PFSK-1 (cell line): ENCODE data around the gene LEFTY1. TPM values are rescaled to one million over a fixed set of nuclear protein-coding genes. Genes with fewer than 3 reads are reported as not detected.

Source experiments
- FOXP2 ChIP-seq: optimal IDR thresholded peaks from 2 replicates; pipeline ENCODE3; 2011; ENCODE audit warnings: borderline replicate concordance, control low read depth, inconsistent platforms; ENCODE audit not compliant: insufficient read depth; ENCODE audit errors: extremely low read length, extremely low read depth
- POLR2AphosphoS5 ChIP-seq: IDR thresholded peaks from 2 replicates; pipeline ENCODE4 v1.6.1; 2012; ENCODE audit warnings: low read depth, mild to moderate bottlenecking, control low read depth, low read length, moderate library complexity
- REST ChIP-seq, 2 experiments: IDR thresholded peaks; 2 replicates each; pipeline versions ENCODE4 v1.6.1 to v1.8.0; 2011 to 2012; ENCODE audit warnings: low read depth in 2 of 2, low read length in 2 of 2, control low read depth in 1 of 2, inconsistent platforms in 1 of 2, mild to moderate bottlenecking in 1 of 2, moderate library complexity in 1 of 2; ENCODE audit not compliant: insufficient read depth in 1 of 2
- SIN3A ChIP-seq: IDR thresholded peaks from 2 replicates; pipeline ENCODE4 v1.6.1; 2012; ENCODE audit warnings: mild to moderate bottlenecking, low read length, moderate library complexity, borderline replicate concordance; ENCODE audit not compliant: insufficient read depth
- TAF1 ChIP-seq: IDR thresholded peaks from 2 replicates; pipeline ENCODE4 v1.6.1; 2012; ENCODE audit warnings: low read length, control low read depth, borderline replicate concordance; ENCODE audit not compliant: insufficient read depth
- polyA plus RNA-seq: library from polyadenylated mRNA; unstranded; fragments of >200 nt; gene quantifications from one replicate; pipeline ENCODE4 v1.2.1, GENCODE V29; 2012; ENCODE audit warnings: low read depth, missing spikeins; ENCODE audit not compliant: insufficient read length

The LEFTY1 gene, protein sequence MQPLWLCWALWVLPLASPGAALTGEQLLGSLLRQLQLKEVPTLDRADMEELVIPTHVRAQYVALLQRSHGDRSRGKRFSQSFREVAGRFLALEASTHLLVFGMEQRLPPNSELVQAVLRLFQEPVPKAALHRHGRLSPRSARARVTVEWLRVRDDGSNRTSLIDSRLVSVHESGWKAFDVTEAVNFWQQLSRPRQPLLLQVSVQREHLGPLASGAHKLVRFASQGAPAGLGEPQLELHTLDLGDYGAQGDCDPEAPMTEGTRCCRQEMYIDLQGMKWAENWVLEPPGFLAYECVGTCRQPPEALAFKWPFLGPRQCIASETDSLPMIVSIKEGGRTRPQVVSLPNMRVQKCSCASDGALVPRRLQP
- polyA plus RNA-seq: 0.43 TPM

DNA sequence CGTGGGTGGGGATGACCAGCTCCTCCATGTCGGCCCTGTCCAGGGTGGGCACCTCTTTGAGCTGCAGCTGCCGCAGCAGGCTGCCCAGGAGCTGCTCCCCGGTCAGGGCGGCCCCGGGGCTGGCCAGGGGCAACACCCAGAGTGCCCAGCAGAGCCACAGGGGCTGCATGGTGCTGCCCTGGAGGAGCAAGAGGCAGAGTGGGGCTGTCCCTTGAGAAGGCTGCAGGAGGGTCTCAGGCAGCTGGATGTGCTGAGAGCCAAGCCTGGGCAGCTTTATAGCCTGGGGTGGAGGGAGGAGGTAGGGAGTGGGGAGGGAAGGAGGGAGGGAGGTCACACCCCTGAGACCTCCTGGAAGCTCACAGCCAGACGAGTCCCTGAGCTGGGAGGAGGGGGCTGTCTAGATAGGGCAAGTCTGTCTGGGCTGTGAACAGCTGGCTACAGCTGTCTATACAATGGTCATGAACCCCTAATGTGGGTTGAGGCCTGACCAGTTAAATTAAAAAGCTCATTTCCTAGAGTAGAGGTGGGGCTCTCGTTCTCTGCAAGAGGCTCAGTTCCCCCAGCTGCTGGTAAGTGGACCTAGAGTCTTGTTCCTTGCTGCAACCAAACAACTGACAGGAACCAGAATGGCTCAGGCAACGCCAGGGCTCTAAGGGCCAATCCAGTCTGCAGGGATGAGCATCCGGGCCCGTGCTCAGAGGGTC, at the start of gene LEFTY1:
Gene LEFTY1 (minus strand): TSS at position 249 of the 704 bp plus-strand sequence. CDS start 80 bp downstream, at position 169.
- no peak for TF ChIP-seq REST (IDR thresholded peaks at IDR 0.05; ENCODE audit: insufficient read depth in 1 of 2, low read depth in 2 of 2, low read length in 2 of 2)
- TF ChIP-seq FOXP2: no peak
- no peak for TF ChIP-seq TAF1
- no peak for TF ChIP-seq SIN3A
- TF ChIP-seq POLR2AphosphoS5: no peak

DNA sequence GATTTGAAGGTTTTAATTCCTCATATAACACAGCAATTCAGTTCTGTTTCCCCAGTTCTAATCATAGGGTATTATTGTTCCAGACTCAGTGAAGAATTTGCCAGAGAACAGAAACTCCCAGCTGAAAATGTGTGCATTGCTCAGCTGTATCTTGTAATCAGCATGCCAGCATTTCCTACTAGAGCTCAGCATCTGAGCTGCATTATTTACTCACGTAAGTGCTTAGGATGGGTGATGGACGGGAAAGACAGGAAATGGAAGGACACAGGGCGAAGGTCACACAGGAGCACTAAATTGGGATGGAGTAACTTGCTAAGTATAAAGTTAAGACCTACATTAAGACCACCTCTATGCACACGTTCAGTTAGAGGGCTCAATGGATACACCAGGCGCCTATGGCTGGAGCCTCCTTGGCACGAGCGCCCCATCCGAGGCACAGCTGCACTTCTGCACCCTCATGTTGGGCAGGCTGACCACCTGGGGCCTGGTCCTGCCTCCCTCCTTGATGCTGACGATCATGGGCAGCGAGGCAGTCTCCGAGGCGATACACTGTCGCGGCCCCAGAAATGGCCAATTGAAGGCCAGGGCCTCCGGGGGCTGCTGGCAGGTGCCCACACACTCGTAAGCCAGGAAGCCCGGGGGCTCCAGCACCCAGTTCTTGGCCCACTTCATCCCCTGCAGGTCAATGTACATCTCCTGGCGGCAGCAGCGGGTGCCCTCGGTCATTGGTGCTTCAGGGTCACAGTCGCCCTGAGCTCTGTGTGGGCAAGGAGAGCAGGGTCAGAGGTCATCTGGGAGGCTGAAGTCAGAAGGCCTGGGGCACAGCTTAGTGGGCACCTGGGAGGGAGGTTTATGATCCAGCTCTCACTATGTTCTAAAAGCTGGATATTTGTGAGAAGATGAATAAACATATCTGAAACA, 48.4 kb upstream of the LEFTY1 start:
- no peak for TF ChIP-seq REST (IDR thresholded peaks at IDR 0.05; ENCODE audit: insufficient read depth in 1 of 2, low read depth in 2 of 2, low read length in 2 of 2)
- TF ChIP-seq FOXP2: no peak
- no peak for TF ChIP-seq POLR2AphosphoS5
- TF ChIP-seq SIN3A: no peak
- TF ChIP-seq TAF1: no peak

DNA sequence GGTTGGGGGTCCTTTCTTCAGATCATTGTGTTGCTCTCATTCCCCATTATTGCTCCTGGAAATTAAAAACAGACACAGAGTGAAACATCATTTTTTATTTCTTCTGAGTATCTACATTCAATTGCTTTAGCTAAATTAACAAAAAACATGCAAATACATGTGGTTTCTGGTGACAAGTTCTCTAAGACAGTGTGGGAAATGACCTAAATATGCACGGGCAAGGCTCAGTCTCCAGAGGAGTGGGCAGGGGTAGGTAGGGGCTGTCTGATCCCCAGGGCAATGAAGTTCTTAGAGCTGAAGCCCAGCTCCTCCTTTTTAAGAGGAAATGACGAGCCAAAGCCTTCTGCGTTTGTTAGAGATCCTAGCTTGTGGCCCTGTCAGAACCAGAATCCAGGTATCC, 47.6 kb upstream of the LEFTY1 start:
- TF ChIP-seq REST (IDR thresholded peaks at IDR 0.05; ENCODE audit: insufficient read depth in 1 of 2, low read depth in 2 of 2, low read length in 2 of 2) (no peak), TAF1 (no peak), FOXP2 (no peak), POLR2AphosphoS5 (no peak), SIN3A (no peak)

DNA sequence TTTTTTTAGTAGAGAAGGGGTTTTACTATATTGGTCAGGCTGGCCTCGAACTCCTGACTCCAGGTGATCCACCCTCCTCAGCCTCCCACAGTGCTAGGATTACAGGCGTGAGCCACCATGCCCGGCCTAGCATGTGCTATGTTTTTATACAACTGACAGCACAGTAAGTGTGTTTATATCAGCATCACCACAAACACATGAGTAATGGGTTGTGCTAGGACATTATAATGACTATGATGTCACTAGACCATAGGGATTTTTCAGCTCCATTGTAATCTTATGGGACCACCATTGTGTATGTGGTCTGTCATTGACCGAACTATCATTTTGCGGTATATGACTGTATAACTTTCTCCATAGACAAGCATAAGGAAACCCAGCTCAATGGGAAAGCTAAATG, 45.8 kb upstream of the LEFTY1 start:
- TF ChIP-seq FOXP2: no peak
- no peak for TF ChIP-seq POLR2AphosphoS5

DNA sequence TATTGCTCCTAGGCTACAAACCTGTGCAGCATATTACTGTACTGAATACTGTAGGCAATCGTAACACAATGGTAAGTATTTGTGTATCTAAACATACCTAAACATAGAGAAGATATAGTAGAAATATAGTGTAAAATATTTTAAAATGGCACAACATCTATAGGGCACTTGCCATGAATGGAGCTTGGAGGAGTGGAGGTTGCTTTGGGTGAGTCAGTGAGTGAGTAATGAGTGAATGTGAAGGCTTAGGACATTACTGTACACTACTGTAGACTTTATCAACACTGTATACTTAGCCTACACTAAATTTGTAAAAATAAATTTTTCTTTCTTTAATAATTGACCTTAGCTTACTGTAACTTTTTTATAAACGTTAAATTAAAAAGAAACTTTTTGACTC, 44.1 kb upstream of the LEFTY1 start:
- TF ChIP-seq SIN3A (no peak), FOXP2 (no peak), POLR2AphosphoS5 (no peak), TAF1 (no peak), REST (IDR thresholded peaks at IDR 0.05; ENCODE audit: insufficient read depth in 1 of 2, low read depth in 2 of 2, low read length in 2 of 2) (no peak)
